GM19025 (cell line): ENCODE results near the gene CTXND1.

ENCODE experiments used
- ATAC-seq: cut with Tn5 transposase; IDR thresholded peaks from one replicate; pipeline ENCODE4 v1.9.1; 2021; ENCODE audit warnings: mild to moderate bottlenecking, low read depth, moderate library complexity; ENCODE audit not compliant: unreplicated experiment

CTXND1 gene

GRCh38 chr15:80260551-80260950 is 8.5 kb upstream of the CTXND1 start:
- ATAC-seq = no peak

GRCh38 chr15:80259942-80260510 is 8.0 kb upstream of the CTXND1 start:
- no peak for ATAC-seq

- ATAC-seq = no peak
These were observed 439 bp downstream of the CTXND1 start for GRCh38 chr15:80251428-80252120.

GRCh38 chr15:80250614-80251427 is 1.2 kb downstream of the CTXND1 start:
- ATAC-seq = no peak

- no peak for ATAC-seq
These were observed 2.0 kb downstream of the CTXND1 start for GRCh38 chr15:80249973-80250372.

GRCh38 chr15:80247320-80247719 is 4.7 kb downstream of the CTXND1 start:
- no peak for ATAC-seq

GRCh38 chr15:80246425-80246894 is 5.6 kb downstream of the CTXND1 start:
- no peak for ATAC-seq

- ATAC-seq = no peak
These were observed 9.2 kb downstream of the CTXND1 start for GRCh38 chr15:80242802-80243201.

GRCh38 chr15:80242132-80242769 is 9.8 kb downstream of the CTXND1 start:
- no peak for ATAC-seq

- ATAC-seq = no peak
These were observed 10.5 kb downstream of the CTXND1 start for GRCh38 chr15:80241508-80241907.

- ATAC-seq = no peak
These were observed 11.7 kb downstream of the CTXND1 start for GRCh38 chr15:80240276-80240675.

GRCh38 chr15:80234883-80235282 is 17.1 kb downstream of the CTXND1 start:
- ATAC-seq = no peak

- ATAC-seq = no peak
These were observed 18.4 kb downstream of the CTXND1 start for GRCh38 chr15:80233581-80233980.

- no peak for ATAC-seq
These were observed 20.6 kb downstream of the CTXND1 start for GRCh38 chr15:80231371-80231770.

- no peak for ATAC-seq
These were observed 22.9 kb downstream of the CTXND1 start for GRCh38 chr15:80228959-80229610.

- ATAC-seq = no peak
These were observed 32.1 kb downstream of the CTXND1 start for GRCh38 chr15:80219955-80220354.

- ATAC-seq = no peak
These were observed 34.6 kb downstream of the CTXND1 start for GRCh38 chr15:80217327-80217900.

GRCh38 chr15:80216911-80217310 is 35.1 kb downstream of the CTXND1 start:
- ATAC-seq = no peak

- no peak for ATAC-seq
These were observed 35.9 kb downstream of the CTXND1 start for GRCh38 chr15:80216141-80216540.

- ATAC-seq = no peak
These were observed 37.1 kb downstream of the CTXND1 start for GRCh38 chr15:80214910-80215309.
